DMS153 (cell line): ENCODE results near the gene MYRFL.
A peak's percentile ranks its signal among the peaks of the same experiment; 100 is the strongest.

Experiments
- DNase-seq: peaks from one replicate; lab custom pipeline; 2025; lab: John Stamatoyannopoulos, UW

MYRFL gene

GRCh38 chr12:69897744-69898143 is 72.7 kb downstream of the MYRFL start:
- DNase-seq = no peak

- no peak for DNase-seq
Measured at GRCh38 chr12:69898236-69898635, 73.2 kb downstream of the MYRFL start.

- peak; percentile 77 for DNase-seq
Measured at GRCh38 chr12:69900720-69901131, 75.7 kb downstream of the MYRFL start.

- DNase-seq = no peak
Measured at GRCh38 chr12:69901221-69901905, 76.3 kb downstream of the MYRFL start.

- DNase-seq = no peak
Measured at GRCh38 chr12:69903548-69903947, 78.5 kb downstream of the MYRFL start.

- DNase-seq = no peak
Measured at GRCh38 chr12:69904777-69905176, 79.8 kb downstream of the MYRFL start.

GRCh38 chr12:69905801-69906200 is 80.8 kb downstream of the MYRFL start:
- no peak for DNase-seq

- no peak for DNase-seq
Measured at GRCh38 chr12:69906411-69907216, 81.6 kb downstream of the MYRFL start.

- no peak for DNase-seq
Measured at GRCh38 chr12:69908203-69908602, 83.2 kb downstream of the MYRFL start.

GRCh38 chr12:69910694-69911093 is 85.7 kb downstream of the MYRFL start:
- DNase-seq = peak; percentile 29

GRCh38 chr12:69913526-69913925 is 88.5 kb downstream of the MYRFL start:
- DNase-seq = no peak

- no peak for DNase-seq
Measured at GRCh38 chr12:69915964-69916363, 90.9 kb downstream of the MYRFL start.

- no peak for DNase-seq
Measured at GRCh38 chr12:69916544-69917235, 91.7 kb downstream of the MYRFL start.

GRCh38 chr12:69918287-69918686 is 93.3 kb downstream of the MYRFL start:
- DNase-seq = no peak

- no peak for DNase-seq
Measured at GRCh38 chr12:69919495-69919894, 94.5 kb downstream of the MYRFL start.

GRCh38 chr12:69921831-69922230 is 96.8 kb downstream of the MYRFL start:
- no peak for DNase-seq

- DNase-seq = no peak
Measured at GRCh38 chr12:69922999-69923398, 98.0 kb downstream of the MYRFL start.

GRCh38 chr12:69925291-69925690 is 100.3 kb downstream of the MYRFL start:
- no peak for DNase-seq

GRCh38 chr12:69927164-69927563 is 102.1 kb downstream of the MYRFL start:
- no peak for DNase-seq

- no peak for DNase-seq
Measured at GRCh38 chr12:69929125-69929524, 104.1 kb downstream of the MYRFL start.

- no peak for DNase-seq
Measured at GRCh38 chr12:69929531-69929930, 104.5 kb downstream of the MYRFL start.

GRCh38 chr12:69931569-69931968 is 106.5 kb downstream of the MYRFL start:
- no peak for DNase-seq

- DNase-seq = no peak
Measured at GRCh38 chr12:69932154-69932553, 107.1 kb downstream of the MYRFL start.
